HL-60 (cell line): ENCODE results near the gene SLC43A2.

ENCODE experiments used
- DNase-seq, 2 experiments: peaks; one replicate each; pipeline ENCODE4 v3.0.0-alpha.2; 2010 to 2020; ENCODE audit warnings: low read depth in 1 of 2, low spot score in 1 of 2
- H3K27ac ChIP-seq: fragments of 250-450 bp; sonication (Bioruptor Pico); replicated peaks from 2 replicates; pipeline ENCODE4 v1.5.1; 2020; ENCODE audit warnings: mild to moderate bottlenecking, moderate library complexity
- H3K27me3 ChIP-seq: fragments of 250-450 bp; sonication (Bioruptor Pico); 2 replicates; pipeline ENCODE4 v1.5.1; 2021; ENCODE audit warnings: mild to moderate bottlenecking, moderate library complexity; ENCODE audit not compliant: insufficient read depth, poor library complexity, severe bottlenecking
- H3K4me3 ChIP-seq: replicated peaks from 2 replicates; pipeline ENCODE4 v1.5.1; 2011; ENCODE audit warnings: mild to moderate bottlenecking, control low read depth, low read length; ENCODE audit not compliant: insufficient read depth
- CTCF ChIP-seq: IDR thresholded peaks from one replicate; pipeline ENCODE4 v1.5.1; 2011; ENCODE audit warnings: low read length, control low read depth, inconsistent platforms; ENCODE audit not compliant: insufficient read depth
- GABPA ChIP-seq: IDR thresholded peaks from 2 replicates; pipeline ENCODE4 v1.6.1; 2012; ENCODE audit warnings: low read depth
- POLR2AphosphoS5 ChIP-seq: IDR thresholded peaks from 2 replicates; pipeline ENCODE4 v1.6.1; 2012; ENCODE audit warnings: low read depth
- REST ChIP-seq: IDR thresholded peaks from 2 replicates; pipeline ENCODE4 v1.6.1; 2012; ENCODE audit warnings: low read depth; ENCODE audit not compliant: insufficient replicate concordance
- SPI1 ChIP-seq: IDR thresholded peaks from 2 replicates; pipeline ENCODE4 v1.6.1; 2012; ENCODE audit warnings: low read depth, mild to moderate bottlenecking, borderline replicate concordance

The SLC43A2 gene

GRCh38 chr17:1625053-1625452, 3.6 kb downstream of the SLC43A2 start:
- no peak overlapping the region for H3K27ac ChIP-seq
- no peaks in the 10 kb centered on the region for H3K27me3 ChIP-seq
- TF ChIP-seq REST: no peak
- no peak for TF ChIP-seq GABPA
- TF ChIP-seq CTCF: no peak
- no peak for TF ChIP-seq POLR2AphosphoS5
- TF ChIP-seq SPI1: no peak
- no peak for DNase-seq
- H3K4me3 ChIP-seq: no peak overlapping the region

- no peak for DNase-seq
- H3K27ac ChIP-seq: no peak overlapping the region
- no peak for TF ChIP-seq SPI1
- TF ChIP-seq POLR2AphosphoS5: no peak
- no peak for TF ChIP-seq GABPA
- no peak for TF ChIP-seq REST
- no peak for TF ChIP-seq CTCF
- no peaks in the 10 kb centered on the region for H3K27me3 ChIP-seq
- no peak overlapping the region for H3K4me3 ChIP-seq
Measured at GRCh38 chr17:1624650-1625049, 4.0 kb downstream of the SLC43A2 start.

- Histone ChIP-seq H3K4me3 (no peak overlapping the region), H3K27ac (no peak overlapping the region), H3K27me3 (no peaks in the 10 kb centered on the region)
- DNase-seq: no peak
- TF ChIP-seq GABPA (no peak), SPI1 (no peak), POLR2AphosphoS5 (no peak), REST (no peak), CTCF (no peak)
Measured at GRCh38 chr17:1623057-1623630, 5.5 kb downstream of the SLC43A2 start.
